ENCODE results near the gene ATG16L2.

The ATG16L2 gene

DNA sequence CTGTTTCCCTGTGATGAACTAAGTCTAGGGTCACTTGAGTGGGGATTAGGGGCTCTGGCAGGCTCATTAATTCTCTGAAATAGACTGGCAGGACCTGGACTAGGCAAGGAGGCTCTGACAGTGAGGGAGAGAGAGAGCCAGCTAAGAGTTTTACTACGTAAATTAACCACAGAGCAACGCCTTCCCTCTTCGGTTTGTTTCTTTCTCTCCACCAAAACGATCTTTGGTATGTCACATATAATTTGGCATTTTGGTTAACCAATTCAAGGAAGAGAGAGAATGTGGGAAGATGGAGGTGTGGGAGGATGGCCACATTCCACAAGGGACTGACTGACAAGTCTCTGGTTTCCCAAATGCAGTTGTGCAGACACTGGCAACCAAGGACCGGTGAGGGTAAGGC, 27.9 kb downstream of the ATG16L2 start:
- H4K8ac ChIP-seq (ENCODE audit: low read depth, low read length): no peak overlapping the region
- no peaks in the 10 kb centered on the region for H3K27me3 ChIP-seq (ENCODE audit: insufficient read depth, low read length)
- H2BK5ac ChIP-seq (ENCODE audit: low read depth, low read length, poor library complexity): no peak overlapping the region
- H4K12ac ChIP-seq (ENCODE audit: low read depth, low read length): no peak overlapping the region
- H3K9me3 ChIP-seq (ENCODE audit: insufficient read depth, low read depth, low read length): no peaks in the 10 kb centered on the region
- no peak overlapping the region for H4K91ac ChIP-seq (ENCODE audit: low read depth, low read length)
- H2AFZ ChIP-seq (ENCODE audit: insufficient read depth, low read length, poor library complexity): no peak overlapping the region
- H2AK5ac ChIP-seq (ENCODE audit: low read length): no peak overlapping the region
- H3K79me2 ChIP-seq (ENCODE audit: control insufficient read depth, insufficient read depth, low read length, poor library complexity): no peaks in the 10 kb centered on the region
- H3K79me1 ChIP-seq (ENCODE audit: low read length): no peaks in the 10 kb centered on the region
- H3K4me1 ChIP-seq (ENCODE audit: control insufficient read depth in 1 of 2, insufficient read depth in 2 of 2, low read length in 2 of 2): no peaks in the 10 kb centered on the region
- H3K14ac ChIP-seq (ENCODE audit: low read length): no peak overlapping the region
- H3K27ac ChIP-seq (ENCODE audit: low read depth, low read length): no peak overlapping the region
- peaks cover 1 to 2% of the 10 kb centered on the region in 2 experiments for H3K36me3 ChIP-seq (ENCODE audit: control insufficient read depth in 1 of 2, insufficient read depth in 2 of 2, low read length in 2 of 2)
- H3K9ac ChIP-seq (ENCODE audit: low read length): no peak overlapping the region
- no peak overlapping the region for H3K4ac ChIP-seq (ENCODE audit: low read depth, low read length)
- no peak overlapping the region for H3K23ac ChIP-seq (ENCODE audit: low read length)
- H3K4me3 ChIP-seq (ENCODE audit: low read depth, low read length): no peak overlapping the region
- no peak overlapping the region for H3K4me2 ChIP-seq (ENCODE audit: low read length)
- no CpG with 5 or more reads among the region's 5 CpGs for WGBS (ENCODE audit: extremely low coverage, insufficient coverage, insufficient read length)
- H2BK12ac ChIP-seq (ENCODE audit: low read length): no peak overlapping the region
- H2BK120ac ChIP-seq (ENCODE audit: insufficient read depth, low read length, poor library complexity): no peak overlapping the region
- H3K18ac ChIP-seq (ENCODE audit: low read length): no peak overlapping the region
- DNase-seq: no peak

DNA sequence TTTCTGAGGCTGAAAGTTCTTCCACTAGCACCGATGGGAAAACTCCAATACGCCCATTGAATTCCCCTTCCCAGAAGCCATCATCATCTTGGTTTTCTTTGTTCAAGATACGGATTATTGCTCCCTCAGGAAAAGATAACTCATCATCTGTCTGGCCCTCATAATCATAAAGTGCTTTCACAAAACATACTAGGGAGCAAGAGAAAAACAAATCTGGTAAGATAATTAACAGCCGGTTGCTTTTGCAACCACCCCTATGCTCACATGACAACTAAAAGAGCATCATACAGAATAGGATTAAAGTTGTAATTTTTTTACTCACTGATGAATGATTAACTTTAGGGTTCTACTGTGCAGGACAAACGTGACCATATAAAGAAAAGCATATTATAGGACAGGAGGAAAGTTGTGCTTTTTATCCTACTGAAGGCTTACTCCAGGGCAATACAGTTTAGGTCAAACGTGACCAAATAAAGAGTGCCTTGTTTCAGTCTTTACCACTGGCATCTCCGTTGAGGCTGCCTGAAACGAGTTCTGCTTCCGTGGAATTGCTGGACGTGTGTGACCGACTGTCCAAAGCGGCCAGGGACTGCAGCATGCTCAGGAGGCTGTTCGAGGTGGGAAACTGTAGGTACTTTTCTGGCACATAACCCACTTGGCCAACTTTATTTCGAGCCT, 28.6 kb downstream of the ATG16L2 start:
- no peak overlapping the region for H3K4ac ChIP-seq (ENCODE audit: low read depth, low read length)
- no peak overlapping the region for H3K23ac ChIP-seq (ENCODE audit: low read length)
- no peak overlapping the region for H2BK12ac ChIP-seq (ENCODE audit: low read length)
- H4K8ac ChIP-seq (ENCODE audit: low read depth, low read length): no peak overlapping the region
- peaks cover 0 to 1% of the 10 kb centered on the region in 2 experiments for H3K36me3 ChIP-seq (ENCODE audit: control insufficient read depth in 1 of 2, insufficient read depth in 2 of 2, low read length in 2 of 2)
- DNase-seq: no peak
- H2BK120ac ChIP-seq (ENCODE audit: insufficient read depth, low read length, poor library complexity): no peak overlapping the region
- no peak overlapping the region for H2AK5ac ChIP-seq (ENCODE audit: low read length)
- no peaks in the 10 kb centered on the region for H3K79me2 ChIP-seq (ENCODE audit: control insufficient read depth, insufficient read depth, low read length, poor library complexity)
- H3K18ac ChIP-seq (ENCODE audit: low read length): no peak overlapping the region
- no peak overlapping the region for H4K12ac ChIP-seq (ENCODE audit: low read depth, low read length)
- no peaks in the 10 kb centered on the region for H3K79me1 ChIP-seq (ENCODE audit: low read length)
- peak overlapping the region; percentile 31 for H3K9ac ChIP-seq (ENCODE audit: low read length)
- H2AFZ ChIP-seq (ENCODE audit: insufficient read depth, low read length, poor library complexity): no peak overlapping the region
- WGBS (ENCODE audit: extremely low coverage, insufficient coverage, insufficient read length): no CpG with 5 or more reads among the region's 14 CpGs
- H3K9me3 ChIP-seq (ENCODE audit: insufficient read depth, low read depth, low read length): no peaks in the 10 kb centered on the region
- H3K4me2 ChIP-seq (ENCODE audit: low read length): no peak overlapping the region
- no peaks in the 10 kb centered on the region for H3K27me3 ChIP-seq (ENCODE audit: insufficient read depth, low read length)
- no peak overlapping the region for H2BK5ac ChIP-seq (ENCODE audit: low read depth, low read length, poor library complexity)
- no peak overlapping the region for H3K14ac ChIP-seq (ENCODE audit: low read length)
- no peak overlapping the region for H4K91ac ChIP-seq (ENCODE audit: low read depth, low read length)
- no peak overlapping the region for H3K4me3 ChIP-seq (ENCODE audit: low read depth, low read length)
- H3K4me1 ChIP-seq (ENCODE audit: control insufficient read depth in 1 of 2, insufficient read depth in 2 of 2, low read length in 2 of 2): no peaks in the 10 kb centered on the region
- H3K27ac ChIP-seq (ENCODE audit: low read depth, low read length): no peak overlapping the region

- H3K4ac ChIP-seq (ENCODE audit: low read depth, low read length): no peak overlapping the region
Observed at GRCh38 chr11:72844356-72844755, 30.1 kb downstream of the ATG16L2 start.

DNA sequence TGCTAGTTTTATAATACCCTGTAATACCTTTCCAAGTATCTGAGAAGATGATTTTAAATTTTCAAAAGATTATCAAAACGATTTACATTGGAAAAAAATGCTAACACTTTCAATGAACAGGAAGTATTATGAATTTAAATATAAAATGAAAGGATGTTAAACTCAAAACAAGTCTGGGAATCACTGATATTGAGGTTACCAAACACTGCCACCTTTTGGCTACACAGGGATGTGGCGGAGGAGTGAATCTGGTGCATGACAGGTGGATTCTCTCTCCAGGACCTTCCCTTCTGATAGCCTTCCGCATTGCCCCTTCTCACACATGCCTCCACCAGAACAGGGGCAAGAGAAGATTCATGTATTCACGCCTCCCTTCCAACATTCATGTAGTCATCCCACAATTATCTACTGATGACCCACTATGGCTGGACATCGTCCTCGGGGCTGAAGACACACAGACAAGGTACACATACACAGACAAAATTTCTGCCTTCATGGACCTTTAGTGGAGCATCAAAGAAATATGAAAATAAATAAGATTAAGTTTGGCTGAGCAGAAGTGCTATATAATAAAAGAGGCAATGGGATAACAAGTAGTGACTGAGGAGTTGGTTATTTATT, 34.7 kb downstream of the ATG16L2 start:
- H3K4ac ChIP-seq (ENCODE audit: low read depth, low read length): no peak overlapping the region
- no peak overlapping the region for H4K91ac ChIP-seq (ENCODE audit: low read depth, low read length)
- H3K4me2 ChIP-seq (ENCODE audit: low read length): no peak overlapping the region
- no peak overlapping the region for H2BK12ac ChIP-seq (ENCODE audit: low read length)
- no peak overlapping the region for H4K12ac ChIP-seq (ENCODE audit: low read depth, low read length)
- no peak overlapping the region for H3K27ac ChIP-seq (ENCODE audit: low read depth, low read length)
- peak in 1 of 2 donors; percentile 58 for DNase-seq
- H4K8ac ChIP-seq (ENCODE audit: low read depth, low read length): no peak overlapping the region
- H3K27me3 ChIP-seq (ENCODE audit: insufficient read depth, low read length): no peaks in the 10 kb centered on the region
- no peaks in the 10 kb centered on the region for H3K79me2 ChIP-seq (ENCODE audit: control insufficient read depth, insufficient read depth, low read length, poor library complexity)
- H3K9me3 ChIP-seq (ENCODE audit: insufficient read depth, low read depth, low read length): no peaks in the 10 kb centered on the region
- H2BK120ac ChIP-seq (ENCODE audit: insufficient read depth, low read length, poor library complexity): no peak overlapping the region
- no peak overlapping the region for H3K9ac ChIP-seq (ENCODE audit: low read length)
- no CpG with 5 or more reads among the region's 6 CpGs for WGBS (ENCODE audit: extremely low coverage, insufficient coverage, insufficient read length)
- no peak overlapping the region for H3K23ac ChIP-seq (ENCODE audit: low read length)
- H2AFZ ChIP-seq (ENCODE audit: insufficient read depth, low read length, poor library complexity): no peak overlapping the region
- H3K4me1 ChIP-seq (ENCODE audit: control insufficient read depth in 1 of 2, insufficient read depth in 2 of 2, low read length in 2 of 2): no peaks in the 10 kb centered on the region
- peaks cover 0 to 1% of the 10 kb centered on the region in 2 experiments for H3K36me3 ChIP-seq (ENCODE audit: control insufficient read depth in 1 of 2, insufficient read depth in 2 of 2, low read length in 2 of 2)
- H3K18ac ChIP-seq (ENCODE audit: low read length): no peak overlapping the region
- no peak overlapping the region for H3K14ac ChIP-seq (ENCODE audit: low read length)
- no peak overlapping the region for H2BK5ac ChIP-seq (ENCODE audit: low read depth, low read length, poor library complexity)
- no peaks in the 10 kb centered on the region for H3K79me1 ChIP-seq (ENCODE audit: low read length)
- H3K4me3 ChIP-seq (ENCODE audit: low read depth, low read length): no peak overlapping the region
- no peak overlapping the region for H2AK5ac ChIP-seq (ENCODE audit: low read length)

More at GRCh38 chr11:72844356-72844755, 30.1 kb downstream of the ATG16L2 start:
- no peak overlapping the region for H3K27ac ChIP-seq (ENCODE audit: low read depth, low read length)
- no peaks in the 10 kb centered on the region for H3K79me2 ChIP-seq (ENCODE audit: control insufficient read depth, insufficient read depth, low read length, poor library complexity)
- no peaks in the 10 kb centered on the region for H3K9me3 ChIP-seq (ENCODE audit: insufficient read depth, low read depth, low read length)
- H3K27me3 ChIP-seq (ENCODE audit: insufficient read depth, low read length): no peaks in the 10 kb centered on the region
- H2BK5ac ChIP-seq (ENCODE audit: low read depth, low read length, poor library complexity): no peak overlapping the region
- no peak overlapping the region for H2BK120ac ChIP-seq (ENCODE audit: insufficient read depth, low read length, poor library complexity)
- no peak overlapping the region for H4K91ac ChIP-seq (ENCODE audit: low read depth, low read length)
- no peak overlapping the region for H3K18ac ChIP-seq (ENCODE audit: low read length)
- no peaks in the 10 kb centered on the region for H3K79me1 ChIP-seq (ENCODE audit: low read length)
- H3K9ac ChIP-seq (ENCODE audit: low read length): no peak overlapping the region
- H3K23ac ChIP-seq (ENCODE audit: low read length): no peak overlapping the region
- H2BK12ac ChIP-seq (ENCODE audit: low read length): no peak overlapping the region
- H3K14ac ChIP-seq (ENCODE audit: low read length): no peak overlapping the region
- no peak overlapping the region for H4K8ac ChIP-seq (ENCODE audit: low read depth, low read length)
- no peak overlapping the region for H4K12ac ChIP-seq (ENCODE audit: low read depth, low read length)
- H3K4me1 ChIP-seq (ENCODE audit: control insufficient read depth in 1 of 2, insufficient read depth in 2 of 2, low read length in 2 of 2): no peaks in the 10 kb centered on the region
- H3K36me3 ChIP-seq (ENCODE audit: control insufficient read depth in 1 of 2, insufficient read depth in 2 of 2, low read length in 2 of 2): peaks cover 0 to 1% of the 10 kb centered on the region in 2 experiments
- H3K4me2 ChIP-seq (ENCODE audit: low read length): no peak overlapping the region
- H3K4me3 ChIP-seq (ENCODE audit: low read depth, low read length): no peak overlapping the region
- no peak overlapping the region for H2AFZ ChIP-seq (ENCODE audit: insufficient read depth, low read length, poor library complexity)
- no CpG with 5 or more reads among the region's 4 CpGs for WGBS (ENCODE audit: extremely low coverage, insufficient coverage, insufficient read length)
- H2AK5ac ChIP-seq (ENCODE audit: low read length): no peak overlapping the region
- DNase-seq: no peak

Data from trophoblast cell (in vitro differentiated cells and primary cell).